ENCODE measurements around the gene WHAMM. TPM values are rescaled to one million over a fixed set of nuclear protein-coding genes. Genes with fewer than 3 reads are reported as not detected.

The WHAMM gene
- total RNA-seq, 2 donors from 2014 or later = 3.7 to 4.4 TPM

GRCh38 chr15:82854554-82854953, 45.1 kb downstream of the WHAMM start:
- Mint-ChIP-seq H3K36me3 (ENCODE audit: low read depth) (peaks cover 20% of the 10 kb centered on the region), H3K27me3 (ENCODE audit: insufficient read depth) (no peaks in the 10 kb centered on the region)
- no peak for TF ChIP-seq CTCF (conservative IDR thresholded peaks at IDR 0.05)

GRCh38 chr15:82855286-82856100, 46.1 kb downstream of the WHAMM start:
- H3K27ac Mint-ChIP-seq = no peak overlapping the region
- H3K4me3 Mint-ChIP-seq = no peak overlapping the region
- TF ChIP-seq CTCF (conservative IDR thresholded peaks at IDR 0.05) = no peak
- no peak for DNase-seq
- Histone ChIP-seq H3K4me1 (ENCODE audit: control insufficient read depth, insufficient read depth, low read length) (no peaks in the 10 kb centered on the region), H3K4me3 (ENCODE audit: low read length) (no peak overlapping the region), H3K9ac (ENCODE audit: extremely low read depth, low read length, poor library complexity, severe bottlenecking) (no peak overlapping the region), H3K27ac (ENCODE audit: low read depth, low read length) (no peak overlapping the region), H3K27me3 (ENCODE audit: control insufficient read depth, insufficient read depth, low read length, poor library complexity, severe bottlenecking) (no peaks in the 10 kb centered on the region), H3K9me3 (ENCODE audit: control insufficient read depth, low read length) (no peaks in the 10 kb centered on the region), H3K36me3 (ENCODE audit: control insufficient read depth, insufficient read depth, low read length) (no peaks in the 10 kb centered on the region)
- peaks cover 10% of the 10 kb centered on the region for H3K4me1 Mint-ChIP-seq
- H3K27me3 Mint-ChIP-seq (ENCODE audit: insufficient read depth) = no peaks in the 10 kb centered on the region
- peaks cover 20% of the 10 kb centered on the region for H3K36me3 Mint-ChIP-seq (ENCODE audit: low read depth)
- WGBS, 2 experiments (ENCODE audit: insufficient coverage in 1 of 2, insufficient read length in 1 of 2) = 93 to 94% methylated on average over 8 to 13 of the region's 17 CpGs
- peaks cover 1% of the 10 kb centered on the region for H3K9me3 Mint-ChIP-seq

More at GRCh38 chr15:82854554-82854953, 45.1 kb downstream of the WHAMM start:
- H3K27me3 ChIP-seq (ENCODE audit: control insufficient read depth, insufficient read depth, low read length, poor library complexity, severe bottlenecking) = no peaks in the 10 kb centered on the region
- H3K27ac ChIP-seq (ENCODE audit: low read depth, low read length) = no peak overlapping the region
- H3K9ac ChIP-seq (ENCODE audit: extremely low read depth, low read length, poor library complexity, severe bottlenecking) = no peak overlapping the region
- H3K9me3 Mint-ChIP-seq = peaks cover under 1% of the 10 kb centered on the region
- no peaks in the 10 kb centered on the region for H3K9me3 ChIP-seq (ENCODE audit: control insufficient read depth, low read length)
- DNase-seq = no peak
- 92% methylated on average over 19 to 21 of the region's 21 CpGs for WGBS, 2 experiments (ENCODE audit: insufficient coverage in 1 of 2, insufficient read length in 1 of 2)
- no peaks in the 10 kb centered on the region for H3K36me3 ChIP-seq (ENCODE audit: control insufficient read depth, insufficient read depth, low read length)
- H3K27ac Mint-ChIP-seq = no peak overlapping the region
- no peaks in the 10 kb centered on the region for H3K4me1 ChIP-seq (ENCODE audit: control insufficient read depth, insufficient read depth, low read length)
- no peak overlapping the region for H3K4me3 ChIP-seq (ENCODE audit: low read length)
- H3K4me1 Mint-ChIP-seq = peaks cover 19% of the 10 kb centered on the region
- H3K4me3 Mint-ChIP-seq = no peak overlapping the region

GRCh38 chr15:82856397-82857170, 47.2 kb downstream of the WHAMM start:
- Mint-ChIP-seq H3K4me3 (no peak overlapping the region), H3K4me1 (peaks cover 10% of the 10 kb centered on the region), H3K27ac (no peak overlapping the region), H3K27me3 (ENCODE audit: insufficient read depth) (no peaks in the 10 kb centered on the region), H3K36me3 (ENCODE audit: low read depth) (peaks cover 11% of the 10 kb centered on the region), H3K9me3 (peaks cover 1% of the 10 kb centered on the region)
- H3K4me1 ChIP-seq (ENCODE audit: control insufficient read depth, insufficient read depth, low read length) = no peaks in the 10 kb centered on the region
- H3K27me3 ChIP-seq (ENCODE audit: control insufficient read depth, insufficient read depth, low read length, poor library complexity, severe bottlenecking) = no peaks in the 10 kb centered on the region
- no peak for DNase-seq
- no peaks in the 10 kb centered on the region for H3K9me3 ChIP-seq (ENCODE audit: control insufficient read depth, low read length)
- no peak for TF ChIP-seq CTCF (conservative IDR thresholded peaks at IDR 0.05)
- H3K4me3 ChIP-seq (ENCODE audit: low read length) = no peak overlapping the region
- H3K27ac ChIP-seq (ENCODE audit: low read depth, low read length) = no peak overlapping the region
- WGBS, 2 experiments (ENCODE audit: insufficient coverage in 1 of 2, insufficient read length in 1 of 2) = 75 to 96% methylated on average over 2 to 9 of the region's 10 CpGs
- H3K9ac ChIP-seq (ENCODE audit: extremely low read depth, low read length, poor library complexity, severe bottlenecking) = no peak overlapping the region
- H3K36me3 ChIP-seq (ENCODE audit: control insufficient read depth, insufficient read depth, low read length) = no peaks in the 10 kb centered on the region
